Measurements from ENCODE around the gene CHST7. TPM values are rescaled to one million over a fixed set of nuclear protein-coding genes. Genes with fewer than 3 reads are reported as not detected.

The CHST7 gene
- total and polyA plus RNA-seq, 10 of the 15 experiments (the other 5 are each of a cell fraction or from before 2014, with no cell fraction given): 0.58 to 11.0 (median 5.4) TPM

- Histone ChIP-seq H3K4me1 (ENCODE audit: control insufficient read depth, insufficient read depth, low read length) (peaks cover 33% of the 10 kb centered on the region), H2AFZ (ENCODE audit: control insufficient read depth, low read depth, low read length) (no peak overlapping the region), H4K20me1 (ENCODE audit: control insufficient read depth, insufficient read depth) (no peaks in the 10 kb centered on the region), H3K27me3 (replicated peaks in 1 of 2; ENCODE audit: control insufficient read depth in 2 of 2, insufficient read depth in 2 of 2, low read length in 1 of 2) (no peaks in the 10 kb centered on the region), H3K4me3 (no peak overlapping the region), H3K36me3 (ENCODE audit: control insufficient read depth in 2 of 2, insufficient read depth in 2 of 2, low read length in 1 of 2) (no peaks in the 10 kb centered on the region; a peak in 2 of 4 replicates), H3K79me2 (ENCODE audit: control insufficient read depth, insufficient read depth, low read length) (no peaks in the 10 kb centered on the region), H3K27ac (ENCODE audit: control insufficient read depth, insufficient read depth) (peak overlapping the region; percentile 85), H3K4me2 (ENCODE audit: control insufficient read depth, insufficient read depth) (no peak overlapping the region; the same call in 1 of the 2 replicates), H3K9ac (ENCODE audit: control insufficient read depth, insufficient read depth, low read length) (no peak overlapping the region), H3K9me3 (replicated peaks; ENCODE audit: control insufficient read depth, insufficient read depth, low read length) (no peaks in the 10 kb centered on the region)
- no peak for ATAC-seq
- in situ Hi-C loops (cut with MboI) (no loop called here), intact Hi-C loops (cut with micrococcal nuclease; ENCODE audit: unreplicated experiment) (no loop called here)
- ChIA-PET CTCF (interaction anchor here (1.4 kb wide), 1 partner anchor 64 kb away, joined by 4 read pairs; no protein-coding TSS in a partner anchor), RAD21 (ENCODE audit: unreplicated experiment) (no interaction called here), POLR2A (interaction anchor here (0.8 kb wide), 1 partner anchor 64 kb away, joined by 3 read pairs; no protein-coding TSS in a partner anchor), SMC1A (ENCODE audit: uncharacterized antibody, unreplicated experiment) (no interaction called here)
- 23% methylated on average over 6 of the region's 7 CpGs for whole genome bisulfite sequencing (ENCODE audit: insufficient coverage, insufficient replicate concordance, low lambda C conversion rate, missing lambda C conversion rate)
- DNase-seq (ENCODE audit: low read depth, low spot score): no peak
- FAIRE-seq: no peak
- BruUV-seq (replicated peaks): no TSS peak
- TF ChIP-seq RUNX3 (IDR thresholded peaks at IDR 0.05; ENCODE audit: low read length) (peak; percentile 38; the same call in 1 of the 2 replicates), SP1 (IDR thresholded peaks at IDR 0.05; ENCODE audit: low read depth, low read length) (no peak), NR2C2 (IDR thresholded peaks at IDR 0.05; ENCODE audit: borderline replicate concordance, control insufficient read depth, insufficient read length, low read depth) (no peak), USF1 (IDR thresholded peaks at IDR 0.05; ENCODE audit: borderline replicate concordance, extremely low read length, insufficient read depth, low read depth, low read length) (no peak), ZBTB40 (IDR thresholded peaks at IDR 0.05; ENCODE audit: borderline replicate concordance) (no peak), CTCF (IDR thresholded peaks at IDR 0.05 in 2 of 3, conservative IDR thresholded peaks at IDR 0.05 in 1 of 3; ENCODE audit: control insufficient read depth in 2 of 3, extremely low read depth in 1 of 3, insufficient read depth in 1 of 3, low read depth in 3 of 3, low read length in 3 of 3) (no peak), RBBP5 (conservative IDR thresholded peaks at IDR 0.05) (no peak), HDAC6 (IDR thresholded peaks at IDR 0.05; ENCODE audit: unreplicated experiment) (no peak), GABPA (IDR thresholded peaks at IDR 0.05; ENCODE audit: low read depth) (0 out of 2 replicates have a peak, but pooled peaks have one; percentile 9), TCF12 (IDR thresholded peaks at IDR 0.05; ENCODE audit: low read depth, low read length) (no peak), ZNF274 (IDR thresholded peaks at IDR 0.05; ENCODE audit: insufficient read depth, insufficient read length) (no peak), RELA (IDR thresholded peaks at IDR 0.05; ENCODE audit: borderline replicate concordance, partially characterized antibody) (no peak), TARDBP (IDR thresholded peaks at IDR 0.05; ENCODE audit: borderline replicate concordance) (no peak), TAF1 (IDR thresholded peaks at IDR 0.05; ENCODE audit: borderline replicate concordance, low read depth, low read length) (no peak), JUNB (IDR thresholded peaks at IDR 0.05) (peak; percentile 34; the same call in 1 of the 2 replicates), EED (IDR thresholded peaks at IDR 0.05; ENCODE audit: low read depth) (peak; percentile 41; the same call in 1 of the 2 replicates), RELB (IDR thresholded peaks at IDR 0.05; ENCODE audit: low read depth) (no peak)
Measured at GRCh38 chrX:46626566-46626965, 53.0 kb downstream of the CHST7 start.

Data from GM12878 (cell line).